Measurements from ENCODE around the gene DAZAP2.
A peak's percentile ranks its signal among the peaks of the same experiment; 100 is the strongest.

DAZAP2 gene, protein sequence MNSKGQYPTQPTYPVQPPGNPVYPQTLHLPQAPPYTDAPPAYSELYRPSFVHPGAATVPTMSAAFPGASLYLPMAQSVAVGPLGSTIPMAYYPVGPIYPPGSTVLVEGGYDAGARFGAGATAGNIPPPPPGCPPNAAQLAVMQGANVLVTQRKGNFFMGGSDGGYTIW

DNA sequence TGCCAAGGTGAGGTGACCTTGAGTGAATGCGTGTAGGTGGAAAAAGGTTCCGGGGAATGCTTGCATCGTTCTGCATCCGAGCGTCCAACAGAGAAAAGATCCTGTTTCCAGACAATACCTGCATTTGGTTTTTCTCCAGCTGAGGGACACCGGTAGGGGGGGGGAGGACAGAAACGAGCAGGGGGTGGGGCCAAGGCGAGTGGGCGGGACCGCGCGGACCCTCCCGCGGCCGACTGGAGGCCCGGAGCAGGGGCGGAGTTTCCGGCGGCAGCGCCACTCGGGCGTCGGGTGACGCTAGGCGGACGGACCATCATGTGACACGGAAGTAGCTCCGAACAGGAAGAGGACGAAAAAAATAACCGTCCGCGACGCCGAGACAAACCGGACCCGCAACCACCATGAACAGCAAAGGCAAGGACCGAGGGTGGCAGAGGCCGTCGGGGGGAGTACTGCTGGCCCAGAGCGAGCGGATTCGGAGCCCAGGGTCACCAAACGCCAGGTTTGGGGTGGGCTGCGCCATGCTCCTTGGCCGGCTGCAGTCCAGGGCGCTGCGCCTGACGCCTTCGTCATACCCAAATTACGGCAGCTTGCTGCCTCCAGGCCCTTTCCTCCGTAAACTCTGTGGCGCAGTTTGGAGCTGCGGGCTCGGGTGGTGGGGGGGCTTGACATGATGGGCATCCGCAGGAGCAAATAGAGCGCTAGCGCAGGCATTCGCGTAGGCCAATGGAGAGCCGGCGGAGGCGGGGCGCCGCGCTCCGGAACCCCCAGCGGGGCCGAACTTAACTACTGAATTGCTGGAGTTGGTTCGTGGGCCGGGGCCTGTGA lies at the start of gene DAZAP2:
Gene DAZAP2 (plus strand): TSS at position 317 of the 825 bp plus-strand sequence. CDS start 82 bp downstream, at position 399.
- DNase-seq: peak; percentile 93 to 96

DNA sequence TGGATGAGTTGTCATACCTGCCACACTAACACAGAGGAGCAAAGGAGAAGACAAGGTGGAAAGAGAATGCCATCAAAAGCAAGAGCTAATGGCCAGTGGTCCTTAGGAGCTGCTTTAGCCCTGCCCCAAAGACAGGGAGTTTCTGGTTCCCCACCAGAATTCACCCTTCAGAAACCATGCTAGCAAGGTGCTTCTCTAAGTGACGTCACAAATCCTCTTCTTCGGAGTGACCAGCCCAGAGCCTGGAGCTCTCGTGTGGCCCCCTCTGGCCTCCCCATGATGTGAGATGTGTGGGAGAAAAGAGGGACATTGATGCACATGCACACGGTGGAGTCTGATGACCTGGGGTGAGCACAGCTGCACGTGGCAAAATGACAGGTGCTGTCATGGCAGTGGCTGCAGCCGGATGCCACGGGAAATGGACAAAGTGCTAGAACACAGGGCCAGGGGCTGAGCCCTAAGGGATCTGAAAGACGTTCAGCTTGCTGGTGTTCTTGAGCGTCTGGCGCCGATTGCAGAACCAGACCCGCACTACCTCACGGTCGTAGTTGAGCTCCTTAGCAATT lies 48.8 kb upstream of the DAZAP2 start:
- no peak for DNase-seq

DNA sequence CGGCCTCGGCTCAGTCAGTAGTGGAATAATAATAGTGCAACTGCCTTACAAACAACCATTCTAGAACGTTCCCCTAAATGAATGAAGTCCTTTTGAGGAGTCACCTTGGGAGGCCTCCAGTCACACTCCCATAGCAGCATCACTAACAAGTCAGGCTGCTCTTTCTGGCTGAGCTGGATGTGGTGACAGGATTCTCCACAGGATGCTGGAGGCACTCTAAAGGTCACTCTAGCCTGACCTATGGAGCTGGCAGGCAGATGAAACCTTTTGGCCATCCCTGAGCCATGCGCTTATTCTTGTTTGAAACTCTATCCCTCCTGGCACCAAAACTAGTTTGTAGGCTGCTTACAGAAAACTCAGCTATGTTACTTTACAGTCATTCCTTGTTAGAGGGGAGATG lies 47.8 kb upstream of the DAZAP2 start:
- no peak for DNase-seq

DNA sequence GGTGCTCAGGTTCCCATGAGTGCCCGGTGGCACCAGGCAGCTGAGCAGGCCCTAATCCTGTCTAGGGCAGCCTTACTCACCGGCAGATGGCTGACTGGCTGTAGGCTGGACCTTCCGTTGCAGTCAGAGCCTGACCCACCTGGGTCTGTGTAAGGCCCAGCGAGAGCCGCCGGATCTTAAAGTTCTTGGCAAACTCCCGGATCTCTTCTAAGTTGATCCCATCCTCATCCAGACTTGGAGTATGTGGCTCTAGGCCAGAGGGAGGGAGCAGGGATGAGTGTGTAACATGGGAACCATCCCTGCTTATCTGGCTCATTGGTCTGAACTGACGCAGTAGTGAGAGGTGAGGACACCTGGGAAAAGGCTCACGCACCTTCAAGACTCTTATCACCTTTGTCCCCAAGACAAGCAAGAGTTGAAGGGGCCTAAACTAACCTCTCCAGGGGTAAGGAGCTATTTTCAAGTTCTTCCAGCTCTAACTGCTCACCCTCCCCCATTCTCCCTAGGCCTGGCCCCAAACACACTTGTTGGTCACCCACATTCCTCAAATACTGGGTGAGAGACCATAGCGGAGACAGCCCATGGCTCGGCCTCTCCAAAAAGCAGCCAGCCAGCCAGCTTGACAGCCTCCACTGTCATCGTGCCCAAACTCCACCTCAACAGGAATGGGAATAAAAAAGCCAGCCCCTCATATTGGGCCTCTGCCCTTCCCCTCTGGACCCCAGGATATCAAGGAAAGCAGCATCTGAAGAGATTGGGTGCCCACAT lies 46.9 kb upstream of the DAZAP2 start:
- DNase-seq: no peak

DNA sequence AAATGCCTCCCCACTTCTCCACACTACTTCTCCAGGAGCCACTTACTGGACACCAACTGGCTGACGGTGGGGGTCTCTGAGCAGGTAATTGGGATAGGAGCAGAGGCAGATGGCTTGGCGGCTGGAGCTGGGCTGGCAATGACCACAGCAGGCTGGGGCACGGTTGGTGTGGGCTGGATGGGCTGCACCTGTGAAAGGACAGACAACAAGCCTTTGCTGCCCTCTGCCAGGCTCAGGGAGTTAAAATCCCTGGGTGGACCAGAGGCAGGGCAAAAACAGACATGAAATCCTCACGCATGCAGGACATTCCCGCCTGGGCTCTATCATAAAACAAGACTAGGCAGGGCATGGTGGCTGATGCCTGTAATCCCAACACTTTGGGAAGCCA lies 46.3 kb upstream of the DAZAP2 start:
- DNase-seq: no peak

DNA sequence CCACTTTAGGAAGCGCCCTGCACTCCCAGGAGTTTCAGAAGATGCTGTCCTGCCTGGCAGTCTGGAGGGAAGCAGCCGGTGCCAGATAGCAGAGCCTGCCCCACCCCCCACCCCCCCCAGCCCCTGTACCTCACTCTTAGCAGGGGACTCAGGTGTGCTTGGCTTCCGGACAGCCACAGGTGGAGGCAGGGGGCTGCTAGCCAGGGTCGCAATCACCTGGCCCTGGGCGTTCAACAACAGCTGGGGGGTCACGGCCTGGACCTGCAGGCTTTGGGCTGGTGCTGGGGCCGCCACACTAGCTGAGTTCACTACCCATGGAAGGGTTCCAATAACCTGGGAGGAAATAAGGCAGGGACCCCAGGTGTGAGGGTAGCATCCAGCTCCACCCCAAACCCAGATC lies 42.8 kb upstream of the DAZAP2 start:
- no peak for DNase-seq

DNA sequence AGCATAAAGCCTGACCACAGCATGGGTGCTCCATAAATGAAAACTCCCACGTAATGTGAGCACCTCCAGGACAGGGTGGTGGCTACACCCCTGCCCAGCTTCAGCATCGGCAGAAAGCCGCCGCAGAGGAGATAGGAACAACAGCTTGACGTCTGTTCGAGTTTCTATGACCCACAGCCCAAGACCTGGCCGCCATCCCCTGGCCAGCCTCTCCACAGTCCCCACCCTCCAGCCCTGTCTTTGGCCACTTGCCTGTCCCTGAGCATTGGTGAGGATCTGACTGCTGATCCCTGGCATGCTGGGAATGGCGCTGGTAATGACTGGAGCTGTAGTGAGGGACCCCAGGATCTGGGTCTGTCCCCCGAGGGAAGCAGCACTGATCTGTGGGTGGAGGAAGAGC lies 42.1 kb upstream of the DAZAP2 start:
- DNase-seq: no peak

DNA sequence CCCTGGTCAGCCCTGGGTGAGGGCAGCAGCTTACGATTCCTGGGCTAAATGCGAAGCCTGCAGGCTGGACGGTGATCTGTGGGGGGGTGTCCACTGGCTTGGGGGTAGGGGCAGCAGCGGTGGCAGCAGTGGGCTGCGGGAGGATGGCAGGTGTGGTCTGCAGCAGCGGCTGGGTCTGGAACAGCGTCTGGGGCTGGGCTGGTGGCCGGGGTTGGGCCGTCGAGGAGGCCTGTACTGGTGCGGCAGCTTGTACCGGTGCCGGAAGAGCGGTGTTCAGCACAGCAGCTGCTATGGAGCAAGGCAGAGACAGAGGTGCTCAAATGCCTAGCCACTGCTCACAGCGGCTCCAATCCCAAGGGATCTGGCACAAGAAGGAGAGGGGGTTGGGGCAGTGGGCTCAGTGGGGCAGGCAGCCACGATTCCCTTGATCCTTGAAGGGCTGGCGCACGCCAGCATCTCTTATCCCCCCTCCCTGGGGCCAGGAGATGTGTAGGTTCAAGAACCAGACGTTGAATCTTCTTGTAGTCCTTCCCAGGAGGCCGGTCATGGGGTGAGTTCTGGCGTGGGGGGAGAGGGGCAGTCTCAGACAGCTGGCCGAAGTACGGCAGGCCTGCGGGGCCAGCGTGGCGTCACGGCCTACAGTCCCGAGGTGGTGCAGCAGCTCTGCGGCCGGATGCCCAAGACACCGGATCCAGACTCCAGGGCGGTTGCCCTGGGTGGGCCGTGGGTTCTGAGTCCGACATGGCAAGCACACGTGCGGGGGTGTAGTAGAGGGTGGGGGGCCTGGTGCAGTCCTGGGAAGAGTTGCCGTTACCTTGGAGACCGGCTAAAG lies 40.7 kb upstream of the DAZAP2 start:
- no peak for DNase-seq

DNA sequence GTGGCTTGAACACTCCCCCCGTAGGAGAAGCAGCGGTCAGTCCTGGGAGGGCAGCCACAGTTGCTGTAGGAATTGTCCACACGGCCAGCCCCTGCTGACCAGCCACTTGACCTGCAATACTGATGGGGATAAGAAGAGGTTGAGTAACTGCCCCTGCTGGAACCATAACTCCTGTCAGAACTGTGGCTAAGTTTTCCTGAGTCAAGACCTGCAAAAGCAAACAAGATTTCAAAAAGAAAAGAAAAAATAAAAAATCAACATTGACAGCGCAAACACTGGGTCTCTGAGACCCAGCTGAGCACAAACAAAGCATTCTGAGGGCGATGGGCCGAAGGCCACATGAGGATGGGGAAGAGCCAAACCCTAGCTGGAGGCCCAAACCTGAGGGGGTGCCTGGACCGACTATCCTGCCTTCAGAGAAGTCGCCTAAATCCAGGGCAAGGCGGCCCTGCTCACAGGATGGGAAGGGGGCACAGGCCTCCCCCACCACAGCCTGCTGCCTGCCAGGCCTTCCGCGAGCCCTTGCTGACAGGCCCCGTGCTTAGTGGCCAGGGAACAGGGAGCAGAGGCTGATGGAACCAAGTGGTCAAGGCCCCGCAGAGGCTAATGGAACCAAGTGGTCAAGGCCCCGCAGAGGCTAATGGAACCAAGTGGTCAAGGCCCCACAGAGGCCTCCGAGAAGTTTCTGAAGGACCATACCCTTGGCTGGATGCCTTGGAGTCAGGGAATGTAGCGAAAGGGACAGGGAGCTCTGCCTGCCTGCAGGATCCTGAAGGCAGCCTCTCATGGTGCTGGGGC lies 39.9 kb upstream of the DAZAP2 start:
- no peak for DNase-seq

DNA sequence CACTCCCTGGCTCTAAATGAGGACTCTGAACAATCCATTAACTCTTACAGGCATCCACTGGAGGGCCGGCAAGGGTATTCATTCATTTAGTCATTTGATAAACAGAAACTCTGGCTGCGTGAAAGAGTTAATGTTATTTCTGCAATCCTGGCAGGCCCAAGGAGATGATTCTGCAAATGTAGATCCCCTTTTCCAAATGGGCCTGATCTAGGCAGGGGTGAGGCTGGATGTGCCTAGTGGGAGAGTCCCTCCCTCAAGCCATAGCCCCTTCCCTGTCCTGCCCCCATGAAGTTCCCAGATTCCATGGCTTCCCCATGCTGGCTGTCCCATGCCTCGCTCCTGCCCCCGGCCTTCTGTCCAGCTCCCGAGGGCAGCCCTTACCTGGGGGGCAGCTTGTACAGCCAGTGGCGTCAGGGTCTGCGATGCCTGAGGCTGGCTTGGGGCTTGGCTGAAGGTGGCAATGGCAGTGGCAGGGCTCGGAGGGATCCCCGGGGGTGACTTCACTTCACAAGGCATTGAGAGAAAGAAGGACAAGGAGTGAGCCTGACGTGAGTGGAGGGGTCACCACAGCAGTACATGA lies 39.2 kb upstream of the DAZAP2 start:
- no peak for DNase-seq

DNA sequence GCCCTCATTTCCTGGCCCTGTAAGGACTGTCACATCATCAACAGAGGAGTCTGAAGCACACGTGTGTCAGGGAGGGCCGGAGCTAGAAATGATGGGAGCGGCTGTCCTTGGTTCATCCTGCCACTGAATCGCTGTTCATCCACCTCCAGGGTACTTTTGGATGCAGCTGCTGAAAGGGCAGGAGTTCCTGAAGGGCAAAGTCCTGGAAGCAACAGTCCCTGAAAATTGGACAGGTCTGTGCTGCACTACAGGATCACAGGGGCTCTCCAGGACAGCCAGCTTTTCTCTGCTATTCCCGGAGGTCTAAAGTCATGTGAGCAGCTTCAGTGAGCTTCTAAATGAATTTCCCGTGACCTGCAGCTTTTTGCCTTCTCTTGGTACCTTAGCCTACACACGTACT lies 38.5 kb upstream of the DAZAP2 start:
- DNase-seq: no peak

DNA sequence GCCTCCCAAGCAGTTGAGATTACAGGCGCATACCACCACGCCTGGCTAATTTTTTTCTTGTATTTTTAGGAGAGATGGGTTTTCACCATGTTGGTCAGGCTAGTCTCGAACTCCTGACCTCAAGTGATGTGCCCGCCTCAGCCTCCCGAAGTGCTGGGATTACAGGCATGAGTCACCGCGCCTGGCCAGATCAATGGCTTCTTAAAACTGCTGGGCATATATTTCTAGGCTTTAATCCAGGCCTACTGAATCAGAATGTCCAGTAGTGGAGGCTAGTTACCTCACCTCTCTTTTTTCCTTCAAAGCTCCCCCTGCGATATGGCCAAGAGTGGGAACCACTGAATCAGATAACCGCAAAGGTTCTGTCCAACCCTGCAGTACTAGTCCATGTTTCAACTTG lies 37.8 kb upstream of the DAZAP2 start:
- no peak for DNase-seq

DNA sequence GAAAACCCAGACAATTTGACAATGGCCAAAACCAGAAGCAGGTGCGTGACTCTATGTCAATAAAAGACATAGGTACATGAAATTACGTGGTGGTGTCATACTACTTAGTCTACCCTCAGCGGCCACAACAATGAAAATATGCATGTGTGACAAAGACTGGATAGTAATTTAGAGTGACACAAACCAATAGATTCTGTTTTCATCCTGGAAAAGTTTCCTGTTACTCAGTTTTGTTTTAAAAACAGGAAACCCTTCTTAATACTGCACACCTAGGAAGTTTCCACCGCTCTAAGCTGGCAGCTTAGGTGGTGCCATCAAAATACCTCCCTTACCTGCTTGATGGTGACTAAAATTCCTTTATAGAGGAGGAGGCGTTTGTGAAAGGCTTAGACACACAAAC lies 35.9 kb upstream of the DAZAP2 start:
- DNase-seq: no peak

DNA sequence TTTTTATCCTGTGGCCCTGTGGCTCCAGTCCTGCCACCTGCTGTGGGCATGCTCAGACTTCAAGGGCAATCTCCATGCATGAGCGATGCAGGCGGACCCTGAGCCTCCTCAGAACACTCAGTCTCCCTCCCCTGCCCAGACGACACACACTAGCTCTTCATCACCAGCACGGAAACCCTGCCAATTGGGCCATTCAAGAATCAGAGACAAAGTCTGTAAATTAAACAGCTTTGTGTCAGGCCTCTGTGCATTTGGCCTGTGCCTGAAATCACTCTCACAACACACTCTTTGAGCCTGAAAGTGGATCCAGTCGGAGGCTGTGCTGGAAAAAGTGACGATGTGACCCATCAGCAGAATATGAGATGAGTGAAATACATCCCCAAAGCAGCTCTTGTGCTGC lies 33.3 kb upstream of the DAZAP2 start:
- DNase-seq: no peak

DNA sequence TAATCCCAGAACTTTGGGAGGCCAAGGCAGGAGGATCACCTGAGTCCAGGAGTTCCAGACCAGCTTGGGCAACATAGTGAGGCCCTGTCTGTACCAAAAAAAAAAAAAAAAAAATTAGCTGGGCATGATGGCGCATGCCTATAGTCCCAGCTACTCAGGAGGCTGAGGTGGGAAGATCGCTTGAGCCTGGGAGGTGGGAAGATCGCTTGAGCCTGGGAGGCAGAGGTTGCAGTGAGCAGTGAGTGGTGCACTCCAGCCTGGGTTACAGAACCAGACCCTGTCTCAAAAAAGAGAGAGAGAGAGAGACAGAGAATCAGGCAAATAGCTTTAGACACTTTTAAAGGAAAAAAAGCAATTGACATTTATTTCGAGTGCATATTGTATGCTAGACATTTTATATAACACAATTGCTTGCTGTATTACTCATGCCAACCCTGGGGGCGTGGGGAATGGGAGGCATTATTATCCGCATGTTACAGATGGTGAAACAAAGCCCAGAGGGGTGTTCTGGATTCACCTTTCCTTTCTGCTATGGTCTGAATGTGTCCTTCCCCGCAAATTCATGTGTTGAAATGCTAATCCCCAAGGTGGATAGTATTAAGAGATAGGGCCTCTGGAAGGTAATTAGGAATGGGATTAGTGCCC lies 30.5 kb upstream of the DAZAP2 start:
- no peak for DNase-seq

DNA sequence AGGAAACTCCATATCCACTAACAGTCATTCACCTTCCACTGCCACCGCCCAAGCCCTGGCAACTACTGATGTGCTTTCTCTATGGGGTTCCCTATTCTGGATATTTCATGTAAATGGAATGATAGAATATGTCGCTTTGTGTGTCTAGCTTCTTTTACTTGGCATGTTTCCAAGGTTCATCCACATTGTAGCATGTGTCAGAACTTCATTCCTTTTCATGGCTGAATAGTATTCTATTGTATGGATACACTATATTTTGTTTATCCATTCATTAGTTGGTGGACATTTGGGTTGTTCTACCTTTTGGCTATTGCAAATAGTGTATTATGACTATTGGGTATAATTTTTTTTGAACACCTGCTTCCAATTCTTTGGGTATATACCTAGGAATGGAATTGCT lies 29.4 kb upstream of the DAZAP2 start:
- no peak for DNase-seq

DNA sequence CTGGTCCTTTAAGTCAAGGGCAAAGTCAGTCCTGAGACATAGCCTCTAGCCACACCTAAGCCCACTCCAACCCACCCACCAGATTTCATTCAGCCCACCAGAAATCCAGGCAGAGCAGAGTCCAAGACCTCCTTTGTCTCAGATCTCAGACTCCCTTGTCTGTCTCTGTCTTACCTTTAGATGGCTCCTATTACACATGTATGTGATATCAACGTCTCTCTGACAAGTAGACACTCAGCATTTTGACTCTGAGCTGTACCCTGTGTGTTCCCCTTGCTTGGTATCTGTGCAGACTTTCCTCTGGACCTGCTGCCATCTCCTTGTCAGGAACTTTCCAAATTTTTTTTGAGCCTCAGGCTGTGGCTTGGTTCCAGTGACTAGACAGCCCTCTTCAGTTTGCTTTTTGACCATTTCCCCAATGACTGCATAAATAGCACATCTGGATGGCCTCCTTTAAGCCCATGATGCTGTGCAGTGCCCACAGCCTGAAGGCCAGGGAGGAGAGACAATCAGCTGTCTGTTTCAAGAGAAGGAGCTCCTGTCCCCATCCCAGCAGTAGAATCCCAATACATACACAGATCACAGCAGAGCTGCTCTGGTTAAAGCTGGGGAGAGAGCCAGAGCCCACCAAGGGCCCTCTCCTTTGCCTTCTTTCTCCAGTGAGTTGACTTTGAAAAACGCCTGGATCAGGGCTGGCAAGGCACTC lies 27.8 kb upstream of the DAZAP2 start:
- DNase-seq: no peak

DNA sequence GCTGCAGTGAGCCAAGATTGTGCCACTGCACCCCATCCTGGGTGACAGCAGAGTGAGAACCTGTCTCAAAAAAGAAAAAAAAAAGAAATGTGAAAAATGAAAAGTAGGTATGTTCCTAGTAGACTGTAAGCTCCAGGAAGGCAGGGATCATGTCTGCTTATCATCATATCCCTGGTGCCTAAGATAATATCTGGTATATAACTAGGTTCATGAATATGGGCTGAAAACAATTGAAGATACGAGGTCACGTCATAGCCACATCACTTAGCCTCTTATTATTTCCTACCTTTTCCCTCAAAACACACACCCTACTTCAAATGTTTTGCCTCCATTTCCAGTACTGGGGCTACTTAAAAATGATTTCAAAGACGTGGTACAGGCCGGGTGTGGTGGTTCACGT lies 23.7 kb upstream of the DAZAP2 start:
- no peak for DNase-seq

DNA sequence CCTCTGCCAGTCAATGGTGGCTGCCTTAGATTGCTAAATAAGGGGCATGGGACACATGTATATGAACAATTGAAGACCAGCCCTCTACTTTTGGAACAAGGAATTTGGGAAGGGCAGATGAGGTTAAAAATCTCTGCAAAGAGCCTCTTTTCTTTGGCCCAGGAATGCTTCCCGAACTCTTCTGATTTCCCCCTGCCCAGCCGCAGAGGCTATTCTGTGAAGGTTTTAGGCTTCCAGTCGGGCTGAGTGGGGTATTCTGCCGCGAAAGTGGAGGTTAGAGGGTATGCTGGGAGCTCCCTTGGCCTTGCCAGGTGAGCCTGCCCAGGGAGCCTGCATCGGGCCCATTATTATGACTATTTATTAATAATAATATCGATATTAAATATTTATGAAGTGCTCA lies 22.0 kb upstream of the DAZAP2 start:
- DNase-seq: no peak
